Measurements from ENCODE around the gene ENTPD6. TPM values are rescaled to one million over a fixed set of nuclear protein-coding genes. Genes with fewer than 3 reads are reported as not detected.
A peak's percentile ranks its signal among the peaks of the same experiment; 100 is the strongest.

ENTPD6 gene
- polyA plus RNA-seq, 3 donors = 36.2 to 120 (median 47.0) TPM

DNA sequence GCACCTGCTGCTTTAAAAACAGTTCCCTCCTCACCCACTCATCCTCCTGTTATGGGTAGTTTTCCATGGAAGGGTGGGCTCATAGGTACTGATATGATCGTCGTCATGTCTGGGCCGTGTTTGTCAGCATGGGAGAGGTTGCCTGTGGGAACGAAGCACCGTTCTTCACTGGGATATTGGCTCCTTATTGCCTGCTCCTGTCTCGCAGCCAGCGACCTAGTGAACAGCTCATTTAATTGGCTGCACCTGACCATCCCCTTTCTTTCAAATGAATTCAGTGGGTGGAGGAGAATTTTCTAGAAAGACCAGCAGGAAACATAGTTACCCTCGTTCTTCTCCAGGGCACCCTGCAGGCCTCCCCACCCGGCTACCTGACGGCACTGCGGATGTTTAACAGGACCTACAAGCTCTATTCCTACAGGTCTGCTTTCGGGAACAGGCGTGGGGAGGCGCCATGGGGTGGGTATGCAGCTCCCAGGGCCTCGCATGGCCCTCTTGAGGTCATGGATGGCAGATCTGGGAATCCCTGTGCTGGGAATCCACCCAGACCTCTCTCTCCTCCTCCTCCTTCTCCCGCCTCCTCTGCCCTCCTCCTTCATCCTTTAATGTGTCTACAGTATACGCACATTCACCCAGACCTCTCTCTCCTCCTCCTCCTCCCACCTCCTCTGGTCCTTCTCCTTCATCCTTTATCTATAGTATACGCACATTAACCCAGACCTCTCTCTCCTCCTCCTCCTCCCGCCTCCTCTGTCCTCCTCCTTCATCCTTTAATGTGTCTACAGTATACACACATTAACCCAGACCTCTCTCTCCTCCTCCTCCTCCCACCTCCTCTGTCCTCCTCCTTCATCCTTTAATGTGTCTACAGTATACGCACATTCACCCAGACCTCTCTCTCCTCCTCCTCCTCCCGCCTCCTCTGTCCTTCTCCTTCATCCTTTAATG, 21.9 kb downstream of the ENTPD6 start:
- Histone ChIP-seq H3K27ac (ENCODE audit: low read depth in 1 of 2, low read length in 2 of 2) (no peak overlapping the region), H2AFZ (ENCODE audit: insufficient read depth, low read depth, low read length, poor library complexity, severe bottlenecking) (no peak overlapping the region), H3K27me3 (ENCODE audit: control insufficient read depth in 2 of 2, insufficient read depth in 2 of 2, low read length in 2 of 2) (no peaks in the 10 kb centered on the region), H3K9me3 (replicated peaks in 1 of 2; ENCODE audit: control insufficient read depth in 1 of 2, insufficient read depth in 1 of 2, low read length in 2 of 2) (no peaks in the 10 kb centered on the region), H3K4me3 (replicated peaks in 1 of 3; ENCODE audit: low read depth in 2 of 3, low read length in 3 of 3) (no peak overlapping the region), H3K36me3 (replicated peaks in 1 of 2; ENCODE audit: control insufficient read depth in 1 of 2, insufficient read depth in 2 of 2, low read length in 2 of 2) (peaks cover 74 to 94% of the 10 kb centered on the region in 2 donors), H3K9ac (ENCODE audit: insufficient read depth, low read length, poor library complexity, severe bottlenecking) (no peak overlapping the region), H3K4me1 (ENCODE audit: control insufficient read depth in 1 of 2, insufficient read depth in 2 of 2, low read length in 2 of 2) (no peaks in the 10 kb centered on the region), H4K20me1 (ENCODE audit: insufficient read depth, low read length) (no peaks in the 10 kb centered on the region), H3K4me2 (replicated peaks; ENCODE audit: extremely low read depth, low read length, poor library complexity, severe bottlenecking) (no peak overlapping the region), H3K79me2 (ENCODE audit: insufficient read depth, low read length) (no peaks in the 10 kb centered on the region)
- WGBS (ENCODE audit: insufficient coverage) = over 99% methylated on average over 14 of the region's 21 CpGs
- intact Hi-C loops (cut with micrococcal nuclease) = no loop called here
- TF ChIP-seq, protein P1, sequence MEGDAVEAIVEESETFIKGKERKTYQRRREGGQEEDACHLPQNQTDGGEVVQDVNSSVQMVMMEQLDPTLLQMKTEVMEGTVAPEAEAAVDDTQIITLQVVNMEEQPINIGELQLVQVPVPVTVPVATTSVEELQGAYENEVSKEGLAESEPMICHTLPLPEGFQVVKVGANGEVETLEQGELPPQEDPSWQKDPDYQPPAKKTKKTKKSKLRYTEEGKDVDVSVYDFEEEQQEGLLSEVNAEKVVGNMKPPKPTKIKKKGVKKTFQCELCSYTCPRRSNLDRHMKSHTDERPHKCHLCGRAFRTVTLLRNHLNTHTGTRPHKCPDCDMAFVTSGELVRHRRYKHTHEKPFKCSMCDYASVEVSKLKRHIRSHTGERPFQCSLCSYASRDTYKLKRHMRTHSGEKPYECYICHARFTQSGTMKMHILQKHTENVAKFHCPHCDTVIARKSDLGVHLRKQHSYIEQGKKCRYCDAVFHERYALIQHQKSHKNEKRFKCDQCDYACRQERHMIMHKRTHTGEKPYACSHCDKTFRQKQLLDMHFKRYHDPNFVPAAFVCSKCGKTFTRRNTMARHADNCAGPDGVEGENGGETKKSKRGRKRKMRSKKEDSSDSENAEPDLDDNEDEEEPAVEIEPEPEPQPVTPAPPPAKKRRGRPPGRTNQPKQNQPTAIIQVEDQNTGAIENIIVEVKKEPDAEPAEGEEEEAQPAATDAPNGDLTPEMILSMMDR (IDR thresholded peaks at IDR 0.05) = no peak
- Mint-ChIP-seq H3K9me3 (no peaks in the 10 kb centered on the region), H3K36me3 (peaks cover 70 to 92% of the 10 kb centered on the region in 2 donors), H3K4me1 (no peaks in the 10 kb centered on the region), H3K27me3 (ENCODE audit: low read depth in 3 of 3) (peaks cover 0 to 2% (median 0%) of the 10 kb centered on the region in 3 donors), H3K27ac (peak overlapping the region in 3 of 7 donors; percentile 54 to 70 (median 59)), H3K4me3 (no peak overlapping the region)
- no peak for DNase-seq

DNA sequence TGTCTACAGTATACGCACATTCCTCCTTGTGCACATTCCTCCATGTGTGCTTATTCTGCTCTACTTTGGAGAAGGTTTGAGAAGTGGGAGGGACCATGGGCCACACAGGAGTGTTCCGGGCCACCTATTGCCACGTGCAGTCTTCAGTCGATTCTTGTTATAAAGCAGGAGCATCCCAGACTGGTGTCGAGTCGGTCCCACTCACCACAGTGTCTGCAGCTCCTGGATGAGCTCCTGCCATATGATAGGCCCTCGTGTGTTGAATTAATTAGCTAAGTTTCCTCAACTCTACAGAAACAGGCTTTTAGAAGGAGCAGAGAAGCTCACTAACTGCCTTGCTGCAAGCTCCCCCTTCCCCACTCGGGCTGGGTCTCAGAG, 22.6 kb downstream of the ENTPD6 start:
- no peaks in the 10 kb centered on the region for H3K9me3 ChIP-seq (replicated peaks in 1 of 2; ENCODE audit: control insufficient read depth in 1 of 2, insufficient read depth in 1 of 2, low read length in 2 of 2)
- H3K36me3 ChIP-seq (replicated peaks in 1 of 2; ENCODE audit: control insufficient read depth in 1 of 2, insufficient read depth in 2 of 2, low read length in 2 of 2) = peaks cover 70 to 90% of the 10 kb centered on the region in 2 donors
- no peaks in the 10 kb centered on the region for H3K79me2 ChIP-seq (ENCODE audit: insufficient read depth, low read length)
- no peaks in the 10 kb centered on the region for H3K4me1 ChIP-seq (ENCODE audit: control insufficient read depth in 1 of 2, insufficient read depth in 2 of 2, low read length in 2 of 2)
- H3K4me2 ChIP-seq (replicated peaks; ENCODE audit: extremely low read depth, low read length, poor library complexity, severe bottlenecking) = no peak overlapping the region
- no peak overlapping the region for H2AFZ ChIP-seq (ENCODE audit: insufficient read depth, low read depth, low read length, poor library complexity, severe bottlenecking)
- intact Hi-C loops (cut with micrococcal nuclease) = no loop called here
- no peak overlapping the region for H3K4me3 ChIP-seq (replicated peaks in 1 of 3; ENCODE audit: low read depth in 2 of 3, low read length in 3 of 3)
- no peak overlapping the region for H3K27ac ChIP-seq (ENCODE audit: low read depth in 1 of 2, low read length in 2 of 2)
- Mint-ChIP-seq H3K4me1 (no peaks in the 10 kb centered on the region), H3K27ac (peak overlapping the region in 2 of 7 donors; percentile 38 to 70), H3K27me3 (ENCODE audit: low read depth in 3 of 3) (peaks cover 0 to 2% (median 0%) of the 10 kb centered on the region in 3 donors), H3K4me3 (no peak overlapping the region), H3K36me3 (peaks cover 68 to 86% of the 10 kb centered on the region in 2 donors), H3K9me3 (no peaks in the 10 kb centered on the region)
- no peak overlapping the region for H3K9ac ChIP-seq (ENCODE audit: insufficient read depth, low read length, poor library complexity, severe bottlenecking)
- TF ChIP-seq, protein P1 (IDR thresholded peaks at IDR 0.05) = no peak
- H4K20me1 ChIP-seq (ENCODE audit: insufficient read depth, low read length) = no peaks in the 10 kb centered on the region
- DNase-seq = no peak
- WGBS (ENCODE audit: insufficient coverage) = 93% methylated on average over 6 of the region's 8 CpGs
- no peaks in the 10 kb centered on the region for H3K27me3 ChIP-seq (ENCODE audit: control insufficient read depth in 2 of 2, insufficient read depth in 2 of 2, low read length in 2 of 2)
